Measurements from ENCODE around the gene HPX. TPM values are rescaled to one million over a fixed set of nuclear protein-coding genes. Genes with fewer than 3 reads are reported as not detected.

HPX gene
- total and polyA plus RNA-seq, 4 donors: 2,251 to 9,224 (median 5,760) TPM

GRCh38 chr11:6474806-6475500, 34.2 kb upstream of the HPX start:
- H3K9me3 ChIP-seq (ENCODE audit: control insufficient read depth in 4 of 4, low read length in 3 of 4): no peaks in the 10 kb centered on the region
- H3K4me3 ChIP-seq (ENCODE audit: low read depth in 1 of 3, low read length in 3 of 3): no peak overlapping the region
- TF ChIP-seq, protein P1, sequence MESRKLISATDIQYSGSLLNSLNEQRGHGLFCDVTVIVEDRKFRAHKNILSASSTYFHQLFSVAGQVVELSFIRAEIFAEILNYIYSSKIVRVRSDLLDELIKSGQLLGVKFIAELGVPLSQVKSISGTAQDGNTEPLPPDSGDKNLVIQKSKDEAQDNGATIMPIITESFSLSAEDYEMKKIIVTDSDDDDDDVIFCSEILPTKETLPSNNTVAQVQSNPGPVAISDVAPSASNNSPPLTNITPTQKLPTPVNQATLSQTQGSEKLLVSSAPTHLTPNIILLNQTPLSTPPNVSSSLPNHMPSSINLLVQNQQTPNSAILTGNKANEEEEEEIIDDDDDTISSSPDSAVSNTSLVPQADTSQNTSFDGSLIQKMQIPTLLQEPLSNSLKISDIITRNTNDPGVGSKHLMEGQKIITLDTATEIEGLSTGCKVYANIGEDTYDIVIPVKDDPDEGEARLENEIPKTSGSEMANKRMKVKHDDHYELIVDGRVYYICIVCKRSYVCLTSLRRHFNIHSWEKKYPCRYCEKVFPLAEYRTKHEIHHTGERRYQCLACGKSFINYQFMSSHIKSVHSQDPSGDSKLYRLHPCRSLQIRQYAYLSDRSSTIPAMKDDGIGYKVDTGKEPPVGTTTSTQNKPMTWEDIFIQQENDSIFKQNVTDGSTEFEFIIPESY (IDR thresholded peaks at IDR 0.05): no peak
- TF ChIP-seq, protein P2, sequence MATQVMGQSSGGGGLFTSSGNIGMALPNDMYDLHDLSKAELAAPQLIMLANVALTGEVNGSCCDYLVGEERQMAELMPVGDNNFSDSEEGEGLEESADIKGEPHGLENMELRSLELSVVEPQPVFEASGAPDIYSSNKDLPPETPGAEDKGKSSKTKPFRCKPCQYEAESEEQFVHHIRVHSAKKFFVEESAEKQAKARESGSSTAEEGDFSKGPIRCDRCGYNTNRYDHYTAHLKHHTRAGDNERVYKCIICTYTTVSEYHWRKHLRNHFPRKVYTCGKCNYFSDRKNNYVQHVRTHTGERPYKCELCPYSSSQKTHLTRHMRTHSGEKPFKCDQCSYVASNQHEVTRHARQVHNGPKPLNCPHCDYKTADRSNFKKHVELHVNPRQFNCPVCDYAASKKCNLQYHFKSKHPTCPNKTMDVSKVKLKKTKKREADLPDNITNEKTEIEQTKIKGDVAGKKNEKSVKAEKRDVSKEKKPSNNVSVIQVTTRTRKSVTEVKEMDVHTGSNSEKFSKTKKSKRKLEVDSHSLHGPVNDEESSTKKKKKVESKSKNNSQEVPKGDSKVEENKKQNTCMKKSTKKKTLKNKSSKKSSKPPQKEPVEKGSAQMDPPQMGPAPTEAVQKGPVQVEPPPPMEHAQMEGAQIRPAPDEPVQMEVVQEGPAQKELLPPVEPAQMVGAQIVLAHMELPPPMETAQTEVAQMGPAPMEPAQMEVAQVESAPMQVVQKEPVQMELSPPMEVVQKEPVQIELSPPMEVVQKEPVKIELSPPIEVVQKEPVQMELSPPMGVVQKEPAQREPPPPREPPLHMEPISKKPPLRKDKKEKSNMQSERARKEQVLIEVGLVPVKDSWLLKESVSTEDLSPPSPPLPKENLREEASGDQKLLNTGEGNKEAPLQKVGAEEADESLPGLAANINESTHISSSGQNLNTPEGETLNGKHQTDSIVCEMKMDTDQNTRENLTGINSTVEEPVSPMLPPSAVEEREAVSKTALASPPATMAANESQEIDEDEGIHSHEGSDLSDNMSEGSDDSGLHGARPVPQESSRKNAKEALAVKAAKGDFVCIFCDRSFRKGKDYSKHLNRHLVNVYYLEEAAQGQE (IDR thresholded peaks at IDR 0.05): no peak
- TF ChIP-seq JUND (IDR thresholded peaks at IDR 0.05) (no peak), SP1 (IDR thresholded peaks at IDR 0.05) (no peak), NR2F2 (IDR thresholded peaks at IDR 0.05) (no peak), FOXA1 (IDR thresholded peaks at IDR 0.05) (no peak), HNF4A (conservative IDR thresholded peaks at IDR 0.05) (no peak), HNF4G (IDR thresholded peaks at IDR 0.05) (no peak), GABPA (IDR thresholded peaks at IDR 0.05 in 1 of 2, conservative IDR thresholded peaks at IDR 0.05 in 1 of 2) (no peak), RAD21 (IDR thresholded peaks at IDR 0.05) (no peak), YY1 (IDR thresholded peaks at IDR 0.05) (no peak), EGR1 (IDR thresholded peaks at IDR 0.05; ENCODE audit: low read depth in 2 of 2) (no peak), RXRA (IDR thresholded peaks at IDR 0.05) (no peak), ATF3 (IDR thresholded peaks at IDR 0.05) (no peak), TAF1 (conservative IDR thresholded peaks at IDR 0.05) (no peak), FOXA2 (IDR thresholded peaks at IDR 0.05) (no peak), CTCF (IDR thresholded peaks at IDR 0.05; ENCODE audit: low read depth, low read length, missing input control) (no peak)
- TF ChIP-seq, protein P3, sequence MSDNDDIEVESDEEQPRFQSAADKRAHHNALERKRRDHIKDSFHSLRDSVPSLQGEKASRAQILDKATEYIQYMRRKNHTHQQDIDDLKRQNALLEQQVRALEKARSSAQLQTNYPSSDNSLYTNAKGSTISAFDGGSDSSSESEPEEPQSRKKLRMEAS (IDR thresholded peaks at IDR 0.05): no peak
- H3K27me3 ChIP-seq (ENCODE audit: control insufficient read depth in 4 of 4, insufficient read depth in 4 of 4, low read length in 3 of 4): no peaks in the 10 kb centered on the region
- no peak overlapping the region for H3K9ac ChIP-seq (ENCODE audit: low read depth in 1 of 2, low read length in 2 of 2)
- peaks cover 3 to 30% (median 14%) of the 10 kb centered on the region in 4 donors for H3K36me3 ChIP-seq (ENCODE audit: control insufficient read depth in 4 of 4, insufficient read depth in 3 of 4, low read depth in 1 of 4, low read length in 3 of 4)
- DNase-seq (ENCODE audit: low spot score): no peak
- peak overlapping the region in 1 of 2 donors; percentile 72 for H3K27ac ChIP-seq (ENCODE audit: low read depth in 1 of 2, low read length in 2 of 2)
- peaks cover 5 to 41% (median 24%) of the 10 kb centered on the region in 4 donors for H3K4me1 ChIP-seq (ENCODE audit: control insufficient read depth in 4 of 4, insufficient read depth in 4 of 4, low read length in 3 of 4)
- 85% methylated on average over 3 of the region's 3 CpGs for WGBS

Measured in liver (tissue), 9 donors.